Measurements from ENCODE around the gene GRID2.
"Not testable (repeated sequence)": the region's sequence is repeated elsewhere in the genome, so short reads cannot be mapped to it uniquely, and the experiment has no call there.

Gene GRID2

GRCh38 chr4:93346840-93347239 is 1043.1 kb downstream of the GRID2 start:
- DNase-seq: no peak

- no peak for DNase-seq
Measured at GRCh38 chr4:93348896-93349295, 1045.1 kb downstream of the GRID2 start.

- no peak for DNase-seq
Measured at GRCh38 chr4:93351846-93352245, 1048.1 kb downstream of the GRID2 start.

- no peak for DNase-seq
Measured at GRCh38 chr4:93355411-93355810, 1051.6 kb downstream of the GRID2 start.

GRCh38 chr4:93359586-93359985 is 1055.8 kb downstream of the GRID2 start:
- no peak for DNase-seq

- DNase-seq: not testable (repeated sequence)
Measured at GRCh38 chr4:93366169-93366755, 1062.5 kb downstream of the GRID2 start.

GRCh38 chr4:93368968-93369367 is 1065.2 kb downstream of the GRID2 start:
- no peak for DNase-seq

- DNase-seq: no peak
Measured at GRCh38 chr4:93370256-93370655, 1066.5 kb downstream of the GRID2 start.

- DNase-seq: no peak
Measured at GRCh38 chr4:93373893-93374860, 1070.4 kb downstream of the GRID2 start.

GRCh38 chr4:93384241-93384640 is 1080.5 kb downstream of the GRID2 start:
- DNase-seq: no peak

- DNase-seq: no peak
Measured at GRCh38 chr4:93384887-93385286, 1081.1 kb downstream of the GRID2 start.

GRCh38 chr4:93394545-93395081 is 1090.8 kb downstream of the GRID2 start:
- DNase-seq: no peak

GRCh38 chr4:93396272-93396671 is 1092.5 kb downstream of the GRID2 start:
- no peak for DNase-seq

- DNase-seq: no peak
Measured at GRCh38 chr4:93403571-93403970, 1099.8 kb downstream of the GRID2 start.

GRCh38 chr4:93407493-93408275 is 1103.9 kb downstream of the GRID2 start:
- no peak for DNase-seq

GRCh38 chr4:93409035-93409434 is 1105.3 kb downstream of the GRID2 start:
- DNase-seq: no peak

GRCh38 chr4:93414041-93414550 is 1110.3 kb downstream of the GRID2 start:
- DNase-seq: no peak

GRCh38 chr4:93416344-93417128 is 1112.8 kb downstream of the GRID2 start:
- no peak for DNase-seq

- DNase-seq: no peak
Measured at GRCh38 chr4:93431371-93431770, 1127.6 kb downstream of the GRID2 start.

GRCh38 chr4:93433840-93434239 is 1130.1 kb downstream of the GRID2 start:
- no peak for DNase-seq

- no peak for DNase-seq
Measured at GRCh38 chr4:93436000-93436626, 1132.3 kb downstream of the GRID2 start.

GRCh38 chr4:93437991-93438390 is 1134.2 kb downstream of the GRID2 start:
- no peak for DNase-seq

Data from CD4-positive, alpha-beta T cell treated with Interleukin-4 for 1 hour (primary cell).